ENCODE measurements around the gene DECR2. TPM values are rescaled to one million over a fixed set of nuclear protein-coding genes. Genes with fewer than 3 reads are reported as not detected.

The DECR2 gene
- total RNA-seq, 1 donor from 2014 or later = 6.7 TPM

GRCh38 chr16:363110-363765, 38.4 kb upstream of the DECR2 start:
- DNase-seq = no peak
- H3K27ac Mint-ChIP-seq = no peak overlapping the region
- peaks cover 5% of the 10 kb centered on the region for H3K27me3 Mint-ChIP-seq
- intact Hi-C loops (cut with micrococcal nuclease) = no loop called here
- no peak for TF ChIP-seq CTCF (IDR thresholded peaks at IDR 0.05)
- H3K4me1 Mint-ChIP-seq = peaks cover 3% of the 10 kb centered on the region
- H3K4me3 Mint-ChIP-seq = no peak overlapping the region
- peaks cover 16% of the 10 kb centered on the region for H3K36me3 Mint-ChIP-seq (ENCODE audit: low read depth)
- ChIA-PET CTCF (interaction anchor here (1.0 to 3.1 kb wide), 4 partner anchors 136 to 259 kb away, joined by 3 to 20 read pairs (median 10); no protein-coding TSS in a partner anchor), POLR2A (interaction anchor here (1.3 kb wide), 1 partner anchor 11 kb away, joined by 4 read pairs; the partner anchor contains the start of gene AXIN1)
- no peak for ATAC-seq (ENCODE audit: low read depth)
- H3K9me3 Mint-ChIP-seq = no peaks in the 10 kb centered on the region

GRCh38 chr16:363766-364490, 37.8 kb upstream of the DECR2 start:
- CTCF ChIA-PET = interaction anchor here (1.1 to 3.1 kb wide), 2 partner anchors 257 kb away, joined by 4 to 20 read pairs; no protein-coding TSS in a partner anchor
- ATAC-seq (ENCODE audit: low read depth) (no peak), DNase-seq (no peak)
- Mint-ChIP-seq H3K4me3 (no peak overlapping the region), H3K27me3 (peaks cover 5% of the 10 kb centered on the region), H3K4me1 (peaks cover 3% of the 10 kb centered on the region), H3K27ac (no peak overlapping the region), H3K36me3 (ENCODE audit: low read depth) (peaks cover 22% of the 10 kb centered on the region), H3K9me3 (no peaks in the 10 kb centered on the region)
- intact Hi-C loops (cut with micrococcal nuclease) = no loop called here
- POLR2A ChIA-PET = no interaction called here
- no peak for TF ChIP-seq CTCF (IDR thresholded peaks at IDR 0.05)

GRCh38 chr16:364595-365491, 36.8 kb upstream of the DECR2 start:
- Mint-ChIP-seq H3K27ac (no peak overlapping the region), H3K27me3 (peaks cover 5% of the 10 kb centered on the region), H3K9me3 (no peaks in the 10 kb centered on the region), H3K4me1 (peaks cover 6% of the 10 kb centered on the region), H3K36me3 (ENCODE audit: low read depth) (peaks cover 24% of the 10 kb centered on the region), H3K4me3 (no peak overlapping the region)
- TF ChIP-seq CTCF (IDR thresholded peaks at IDR 0.05) = no peak
- POLR2A ChIA-PET = no interaction called here
- intact Hi-C loops (cut with micrococcal nuclease) = no loop called here
- DNase-seq = no peak
- CTCF ChIA-PET = interaction anchor here (1.1 kb wide), 1 partner anchor 258 kb away, joined by 4 read pairs; no protein-coding TSS in a partner anchor
- no peak for ATAC-seq (ENCODE audit: low read depth)

- POLR2A ChIA-PET = no interaction called here
- no peak for ATAC-seq (ENCODE audit: low read depth)
- H3K4me1 Mint-ChIP-seq = peaks cover 14% of the 10 kb centered on the region
- H3K9me3 Mint-ChIP-seq = no peaks in the 10 kb centered on the region
- no peak for DNase-seq
- no peak for TF ChIP-seq CTCF (IDR thresholded peaks at IDR 0.05)
- peaks cover 5% of the 10 kb centered on the region for H3K27me3 Mint-ChIP-seq
- H3K36me3 Mint-ChIP-seq (ENCODE audit: low read depth) = peaks cover 27% of the 10 kb centered on the region
- CTCF ChIA-PET = no interaction called here
- intact Hi-C loops (cut with micrococcal nuclease) = no loop called here
- H3K27ac Mint-ChIP-seq = no peak overlapping the region
- no peak overlapping the region for H3K4me3 Mint-ChIP-seq
These were observed 35.2 kb upstream of the DECR2 start for GRCh38 chr16:366476-366875.
